HG02840 (cell line): ENCODE results near the gene LAMP1.
"Not testable (repeated sequence)": the region's sequence is repeated elsewhere in the genome, so short reads cannot be mapped to it uniquely, and the experiment has no call there.

Experiments used
- ATAC-seq: cut with Tn5 transposase; IDR thresholded peaks from one replicate; pipeline ENCODE4 v1.9.1; 2021; ENCODE audit warnings: mild to moderate bottlenecking, moderate library complexity, moderate number of reproducible peaks; ENCODE audit not compliant: unreplicated experiment, low FRiP score

LAMP1 gene, protein sequence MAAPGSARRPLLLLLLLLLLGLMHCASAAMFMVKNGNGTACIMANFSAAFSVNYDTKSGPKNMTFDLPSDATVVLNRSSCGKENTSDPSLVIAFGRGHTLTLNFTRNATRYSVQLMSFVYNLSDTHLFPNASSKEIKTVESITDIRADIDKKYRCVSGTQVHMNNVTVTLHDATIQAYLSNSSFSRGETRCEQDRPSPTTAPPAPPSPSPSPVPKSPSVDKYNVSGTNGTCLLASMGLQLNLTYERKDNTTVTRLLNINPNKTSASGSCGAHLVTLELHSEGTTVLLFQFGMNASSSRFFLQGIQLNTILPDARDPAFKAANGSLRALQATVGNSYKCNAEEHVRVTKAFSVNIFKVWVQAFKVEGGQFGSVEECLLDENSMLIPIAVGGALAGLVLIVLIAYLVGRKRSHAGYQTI

DNA sequence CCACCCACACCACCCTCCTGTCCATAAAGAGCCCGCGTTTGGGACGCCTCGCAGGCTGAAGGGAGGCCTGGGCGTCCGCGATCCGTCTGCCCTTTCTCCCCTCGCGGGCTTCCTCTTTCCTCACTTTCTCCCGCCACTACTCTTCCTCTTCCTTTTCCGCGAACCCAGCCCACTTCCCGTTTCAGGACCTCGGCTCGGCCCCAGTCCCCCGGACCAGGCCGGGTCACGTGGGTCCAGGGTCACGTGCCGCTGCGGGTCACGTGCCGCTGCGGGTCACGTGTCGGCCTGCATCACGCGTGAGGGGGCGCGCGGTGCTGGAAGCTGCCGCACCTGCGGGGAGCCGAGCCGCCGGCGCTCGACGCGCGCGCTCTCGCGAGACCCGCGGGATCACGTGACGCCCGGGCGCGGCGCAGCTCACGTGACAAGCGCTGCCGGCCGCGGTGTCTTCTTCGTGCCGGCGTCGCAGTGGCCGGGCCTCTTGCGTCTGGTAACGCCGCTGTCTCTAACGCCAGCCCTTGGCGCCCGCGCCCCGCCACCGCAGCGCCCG lies at the start of gene LAMP1:
LAMP1 (plus strand) TSS at position 417 of the 547 bp plus-strand sequence. CDS start 196 bp downstream, outside the sequence.
- ATAC-seq: peak; percentile 84

DNA sequence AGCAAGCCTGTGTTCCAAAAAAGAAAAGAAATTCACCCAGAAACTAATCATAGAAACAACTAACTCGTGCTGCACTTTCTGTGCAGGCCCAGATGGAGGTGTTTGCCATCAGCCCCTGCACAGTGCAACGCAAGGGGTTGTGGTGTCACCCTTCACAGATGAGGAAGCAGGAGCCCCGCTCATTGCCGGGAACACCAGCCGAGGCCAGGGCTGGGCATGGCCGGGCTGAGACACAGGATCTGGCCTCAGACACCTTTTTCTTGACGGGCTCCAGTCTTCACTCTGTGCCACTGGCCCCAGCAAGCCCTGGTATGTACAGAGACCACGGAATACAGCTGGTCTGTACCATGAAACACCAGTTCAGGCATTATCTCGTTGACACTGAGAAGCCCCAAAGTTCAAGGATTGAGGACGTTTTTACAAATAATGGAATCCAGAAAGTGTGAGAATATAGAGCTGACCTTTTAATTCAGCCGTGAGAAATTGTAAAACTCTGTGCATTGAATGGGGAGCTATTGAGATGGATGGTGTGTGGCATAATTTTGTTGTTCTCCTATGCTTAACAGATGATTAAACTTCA lies 44.4 kb upstream of the LAMP1 start:
- ATAC-seq: no peak

DNA sequence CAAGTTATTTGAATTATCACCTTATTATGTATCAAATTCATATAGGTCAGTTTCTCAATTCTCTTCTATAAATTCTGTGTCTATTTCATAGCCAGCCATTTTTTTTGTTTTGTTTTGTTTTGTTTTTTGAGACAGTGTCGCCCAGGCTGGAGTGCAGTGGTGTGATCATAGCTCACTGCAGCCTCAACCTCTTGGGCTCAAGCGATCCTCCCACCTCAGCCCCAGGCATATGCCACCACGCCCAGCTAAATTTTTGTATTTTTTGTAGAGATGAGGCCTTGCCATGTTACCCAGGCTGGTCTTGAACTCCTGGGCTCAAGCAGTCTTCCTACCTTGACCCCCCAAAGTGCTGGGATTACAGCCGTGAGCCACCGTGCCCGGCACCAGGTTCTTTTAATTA lies 39.1 kb upstream of the LAMP1 start:
- not testable (repeated sequence) for ATAC-seq

DNA sequence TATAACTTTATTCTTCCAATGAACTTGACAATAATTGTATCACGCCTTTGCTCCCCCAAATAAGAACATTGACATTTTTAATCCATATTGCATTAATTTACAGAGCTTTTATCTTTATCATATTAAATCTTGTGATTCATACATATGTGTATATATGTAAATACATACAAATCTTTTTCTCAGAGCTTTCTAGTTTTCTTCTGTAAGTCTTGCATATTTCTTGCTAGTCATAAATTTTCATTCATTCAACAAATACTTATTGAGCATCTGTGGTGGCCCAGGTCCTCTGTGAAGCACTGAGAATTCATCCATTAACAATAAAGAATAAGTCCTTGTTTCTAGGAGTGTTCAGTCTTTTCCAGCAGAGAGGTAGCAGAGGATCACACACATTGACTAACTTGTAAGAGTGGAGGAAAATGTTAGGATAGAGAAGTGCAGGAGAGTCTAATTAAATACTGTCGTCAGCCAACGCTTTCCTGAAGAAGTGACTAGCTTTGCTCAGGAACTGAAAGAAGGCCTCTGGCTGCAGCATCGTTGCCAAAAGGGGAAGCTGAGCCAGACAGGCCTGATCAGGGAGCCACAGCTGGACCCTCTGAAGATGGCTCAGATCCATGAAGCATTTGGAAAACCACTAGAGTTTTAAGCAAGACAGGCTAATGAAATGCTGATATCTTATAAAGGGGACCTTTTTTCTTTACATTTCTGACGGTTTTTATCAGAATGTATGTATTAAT lies 38.6 kb upstream of the LAMP1 start:
- no peak for ATAC-seq

DNA sequence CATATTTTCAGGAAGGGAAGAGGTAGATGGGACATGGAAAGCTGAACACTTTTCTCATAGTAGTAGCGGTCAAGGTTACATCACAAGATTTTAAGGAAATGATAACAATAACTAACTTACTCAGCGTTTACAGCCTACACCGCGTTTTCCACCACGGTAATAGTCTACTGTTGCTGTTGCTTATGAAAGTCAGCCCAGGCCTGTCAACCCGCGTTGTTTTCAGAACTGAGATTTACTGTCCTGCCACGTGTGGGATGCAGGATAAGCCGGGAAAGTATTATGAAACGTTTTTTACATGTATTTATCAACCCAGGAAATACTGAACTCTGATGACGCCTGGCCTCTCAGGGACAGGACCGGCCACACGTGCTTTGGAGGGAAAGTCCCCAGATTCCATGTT lies 36.0 kb upstream of the LAMP1 start:
- ATAC-seq: no peak

DNA sequence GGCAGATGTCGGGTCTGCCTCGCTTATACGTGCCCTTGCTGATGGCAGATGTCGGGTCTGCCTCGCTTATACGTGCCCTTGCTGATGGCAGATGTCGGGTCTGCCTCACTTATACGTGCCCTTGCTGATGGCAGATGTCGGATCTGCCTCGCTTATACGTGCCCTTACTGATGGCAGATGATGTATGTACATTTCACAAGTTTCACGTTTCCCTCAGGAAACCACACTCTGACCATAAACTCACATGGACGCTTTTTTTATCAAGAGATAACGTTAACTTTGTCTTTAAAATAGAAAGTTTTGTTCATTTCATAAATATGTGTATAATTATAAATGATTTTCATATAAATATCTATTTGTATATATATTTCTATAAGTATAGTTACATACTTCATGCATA lies 34.0 kb upstream of the LAMP1 start:
- ATAC-seq: not testable (repeated sequence)

DNA sequence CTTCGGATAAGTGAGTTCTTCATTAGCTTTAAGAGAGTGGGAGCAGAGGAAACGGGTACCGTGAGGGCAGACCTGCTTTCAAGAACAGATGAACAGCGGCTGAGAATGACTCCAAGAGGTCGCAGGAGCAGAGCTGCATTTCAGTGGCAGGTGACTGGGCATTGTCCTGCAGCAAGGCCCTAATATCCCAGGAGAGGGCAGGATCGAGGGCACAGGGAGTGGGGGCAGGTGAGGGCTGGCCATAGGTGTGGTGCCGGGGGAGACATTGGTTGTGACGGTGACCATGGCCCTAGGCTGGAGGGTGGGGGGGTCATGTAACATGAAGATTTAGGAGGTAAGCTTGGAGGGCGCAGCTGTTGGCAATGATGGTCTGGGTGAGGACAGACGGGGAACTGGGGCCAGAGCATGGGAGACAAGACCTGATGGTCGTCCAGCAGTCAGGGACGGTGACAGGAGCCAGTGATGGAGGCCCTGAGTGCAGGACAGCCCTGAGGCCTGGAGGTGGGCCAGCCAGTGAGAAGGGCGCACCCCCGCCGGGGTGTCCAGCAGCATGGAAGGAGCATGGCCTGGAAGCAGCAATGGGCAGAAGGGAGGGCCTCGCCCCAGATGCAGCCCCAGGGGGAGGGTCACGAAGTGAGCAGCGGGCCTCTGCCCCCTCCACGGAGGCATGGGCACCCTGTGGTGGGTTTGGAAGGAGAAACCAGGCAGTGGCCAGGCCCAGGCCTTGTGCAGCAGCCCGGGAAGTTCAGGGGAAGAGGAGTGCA lies 29.2 kb upstream of the LAMP1 start:
- no peak for ATAC-seq

DNA sequence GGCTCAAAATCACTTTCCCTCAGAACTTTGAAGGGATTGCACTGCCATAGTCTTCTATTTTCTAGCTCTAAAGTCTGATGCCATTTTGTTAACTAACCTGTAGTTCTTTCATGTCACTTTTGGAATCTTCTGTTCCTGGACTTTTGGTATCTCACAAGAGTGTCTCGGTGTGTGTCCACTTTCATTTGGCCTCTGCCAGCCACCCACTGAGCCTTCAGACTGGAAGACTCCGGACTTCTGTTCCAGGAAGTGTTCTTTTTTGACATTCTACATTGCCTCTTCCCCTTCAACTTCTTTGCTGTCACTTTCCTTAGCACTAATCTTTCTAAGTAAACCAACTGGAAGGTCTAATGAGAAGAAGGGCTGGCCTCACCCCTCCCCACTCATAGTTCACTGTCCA lies 25.0 kb upstream of the LAMP1 start:
- no peak for ATAC-seq

DNA sequence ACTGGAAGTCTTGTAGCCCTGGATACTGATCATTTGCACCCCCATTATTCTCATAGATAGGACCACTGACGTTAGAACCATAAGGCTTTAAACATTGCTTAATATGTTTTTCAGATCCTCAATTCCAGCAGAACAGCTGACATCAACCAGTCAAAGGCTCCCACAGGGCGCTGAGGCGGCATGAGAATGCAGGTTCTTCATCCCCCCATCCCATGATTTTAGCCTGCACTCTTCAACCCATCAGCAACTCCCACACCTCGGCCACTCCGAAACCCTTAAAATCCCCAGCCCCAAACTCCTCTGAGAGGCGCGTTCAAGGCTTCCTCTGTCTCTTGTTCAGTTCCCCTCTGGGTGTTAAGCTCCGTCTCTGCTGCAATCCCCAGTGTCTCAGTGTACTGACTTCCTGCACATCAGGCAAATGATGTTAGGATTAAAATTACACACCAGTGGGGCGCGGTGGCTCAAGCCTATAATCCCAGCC lies 24.3 kb upstream of the LAMP1 start:
- no peak for ATAC-seq

DNA sequence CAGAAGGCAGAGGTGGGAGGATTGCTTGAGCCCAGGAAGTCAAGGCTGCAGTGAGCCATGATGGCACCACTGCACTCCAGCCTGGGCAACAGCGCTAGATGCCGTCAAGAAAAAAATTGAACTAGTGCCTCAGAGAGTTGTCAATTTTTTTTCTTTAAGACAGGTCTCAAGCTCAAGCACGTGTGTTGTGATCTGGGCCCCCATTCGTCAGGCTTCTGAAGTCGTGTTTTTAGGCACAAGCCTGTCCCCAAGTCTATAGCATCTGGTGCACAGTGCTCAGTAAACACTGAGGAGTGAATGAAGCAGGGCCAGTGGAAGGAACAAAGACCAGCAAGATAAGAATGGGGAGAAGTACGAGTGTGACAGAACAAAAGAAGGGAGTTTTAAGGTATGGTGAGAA lies 23.7 kb upstream of the LAMP1 start:
- no peak for ATAC-seq

DNA sequence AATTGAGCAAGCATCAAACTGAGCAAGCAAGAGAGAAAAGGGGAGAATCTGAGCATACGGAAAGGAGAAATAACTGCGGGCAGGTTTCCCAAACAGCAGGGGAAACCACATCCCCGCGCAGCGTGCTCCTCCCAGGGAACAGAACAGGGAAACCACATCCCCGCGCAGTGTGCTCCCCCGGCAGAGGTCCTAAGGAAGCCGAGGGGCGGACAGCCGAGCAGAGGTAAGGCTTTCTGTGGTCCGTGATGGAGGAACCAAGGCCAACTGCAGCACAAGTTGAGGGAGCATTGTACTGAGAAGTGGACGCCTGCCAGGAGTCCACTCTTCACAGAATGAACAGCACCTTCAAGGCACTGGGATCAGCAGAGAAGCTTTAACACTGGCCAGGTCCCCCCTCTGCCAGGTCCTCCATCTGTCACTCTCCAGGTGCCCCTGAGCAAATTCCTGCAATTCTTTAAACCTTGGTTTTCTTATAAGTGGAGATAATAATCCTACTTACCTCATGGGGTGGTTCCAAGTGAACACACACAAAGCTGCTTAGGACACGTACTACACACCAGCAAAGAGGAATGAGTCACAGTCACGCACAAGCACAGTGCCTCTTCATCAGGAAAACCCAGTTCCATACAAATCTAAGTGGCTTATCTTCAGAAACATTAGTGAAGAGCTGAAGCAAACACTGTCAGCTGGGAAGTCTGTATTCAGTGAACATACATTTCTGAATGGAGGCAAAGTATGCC lies 23.0 kb upstream of the LAMP1 start:
- no peak for ATAC-seq

DNA sequence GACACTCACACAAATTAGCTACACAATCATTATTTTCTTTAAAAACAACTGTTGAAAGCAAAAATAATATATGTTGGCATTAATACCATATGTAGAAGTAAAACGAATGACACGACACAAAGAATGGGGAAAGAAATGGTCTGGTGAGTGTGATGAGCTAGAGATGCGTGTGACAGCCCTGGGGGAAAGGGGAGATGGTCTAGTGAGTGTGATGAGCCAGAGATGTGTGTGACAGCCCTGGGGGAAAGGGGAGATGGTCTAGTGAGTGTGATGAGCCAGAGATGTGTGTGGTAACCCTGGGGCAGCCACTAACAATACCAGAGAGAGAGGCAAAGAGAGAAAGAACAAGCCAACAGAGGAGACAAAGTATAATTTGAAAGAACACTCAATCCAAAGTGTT lies 22.3 kb upstream of the LAMP1 start:
- no peak for ATAC-seq

DNA sequence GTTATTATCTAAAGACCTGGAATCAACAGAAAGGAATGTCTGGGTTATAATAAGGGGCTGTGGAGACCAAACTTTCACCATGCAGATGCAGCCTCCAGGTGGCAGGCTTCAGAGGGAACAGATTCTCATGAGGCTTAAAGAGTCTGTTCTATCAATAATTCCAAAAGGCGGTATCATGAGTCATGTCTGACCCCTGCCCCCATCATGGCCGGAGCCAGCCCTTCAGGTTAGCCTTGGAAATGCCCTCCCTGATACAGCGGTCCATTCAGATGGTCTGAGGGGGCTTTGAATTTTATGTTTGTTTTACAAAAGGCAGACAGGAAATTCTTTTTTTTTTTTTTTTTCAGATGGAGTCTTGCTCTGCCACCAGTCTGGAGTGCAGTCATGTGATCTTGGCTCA lies 21.7 kb upstream of the LAMP1 start:
- ATAC-seq: no peak

DNA sequence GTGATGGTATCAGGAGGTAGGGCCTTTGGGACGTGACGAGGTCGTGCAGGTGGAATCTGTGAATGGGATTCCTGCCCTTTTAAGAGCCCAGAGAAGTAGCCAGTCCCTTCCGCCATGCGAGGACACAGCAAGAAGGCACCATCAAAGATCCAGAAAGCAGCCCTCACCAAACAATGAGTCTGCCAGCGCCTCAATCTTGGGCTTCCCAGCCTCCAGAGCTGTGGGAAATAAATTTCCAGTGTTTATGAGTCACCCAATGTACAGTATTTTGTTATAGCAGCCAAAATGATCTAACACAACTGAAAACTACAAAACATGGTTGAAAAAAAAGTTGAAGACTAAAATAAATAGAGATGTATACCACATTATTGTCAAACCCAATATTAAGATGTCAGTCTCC lies 16.9 kb upstream of the LAMP1 start:
- ATAC-seq: no peak

DNA sequence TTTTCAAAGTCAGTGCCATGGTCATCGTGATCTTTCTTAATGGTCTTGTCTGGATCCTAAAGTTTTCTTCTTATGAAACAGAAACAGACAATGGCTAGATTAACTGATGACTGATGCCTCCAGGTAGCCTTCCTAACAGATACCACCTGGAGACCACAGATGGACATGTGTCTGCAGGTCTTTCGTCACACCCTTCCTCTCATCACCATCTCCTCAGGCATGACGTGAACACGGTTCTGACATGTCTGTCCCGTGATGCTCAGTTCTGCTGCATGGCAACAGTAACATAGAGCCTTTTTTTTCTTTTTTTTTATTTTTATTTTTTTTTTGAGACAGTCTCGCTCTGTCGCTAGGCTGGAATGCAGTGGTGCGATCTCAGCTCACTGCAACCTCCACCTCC lies 13.1 kb upstream of the LAMP1 start:
- ATAC-seq: no peak

DNA sequence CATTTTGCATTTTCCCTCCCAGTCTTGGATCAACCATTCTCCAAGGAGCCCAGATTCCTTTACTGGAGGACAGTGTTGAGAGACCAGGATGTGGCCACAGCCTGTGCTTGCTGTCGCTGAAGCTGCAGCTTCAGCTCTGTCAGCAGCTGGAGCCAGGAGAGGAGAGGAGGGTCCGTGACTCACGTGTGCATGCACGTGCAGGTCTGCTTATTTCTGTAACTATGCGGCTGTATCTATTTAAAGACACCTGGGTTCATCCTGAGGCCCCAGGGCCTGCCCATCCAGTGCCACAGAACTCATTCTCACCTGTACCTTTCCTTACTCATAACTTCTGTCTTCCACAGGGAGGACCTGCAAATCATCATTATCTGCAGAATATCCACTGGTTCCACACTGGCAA lies 8.2 kb upstream of the LAMP1 start:
- ATAC-seq: no peak

DNA sequence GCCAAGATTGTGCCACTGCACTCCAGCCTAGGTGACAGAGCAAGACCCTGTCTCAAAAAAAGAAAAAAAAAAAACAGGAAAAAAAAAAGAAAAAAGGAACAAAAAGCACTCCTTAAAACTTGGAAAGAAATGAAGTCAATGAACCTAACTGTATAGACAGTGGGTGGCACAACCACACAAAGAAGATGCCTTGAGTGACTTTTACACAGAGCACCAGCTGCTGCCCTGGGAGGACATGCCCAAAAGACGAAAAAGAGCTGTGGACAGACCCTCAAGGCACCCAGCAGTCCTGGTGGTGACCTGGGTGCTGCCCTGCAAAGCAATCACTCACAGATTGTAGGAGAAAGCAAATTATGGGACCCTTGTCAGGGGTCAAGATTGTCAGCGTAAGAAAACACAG lies 5.9 kb upstream of the LAMP1 start:
- no peak for ATAC-seq

DNA sequence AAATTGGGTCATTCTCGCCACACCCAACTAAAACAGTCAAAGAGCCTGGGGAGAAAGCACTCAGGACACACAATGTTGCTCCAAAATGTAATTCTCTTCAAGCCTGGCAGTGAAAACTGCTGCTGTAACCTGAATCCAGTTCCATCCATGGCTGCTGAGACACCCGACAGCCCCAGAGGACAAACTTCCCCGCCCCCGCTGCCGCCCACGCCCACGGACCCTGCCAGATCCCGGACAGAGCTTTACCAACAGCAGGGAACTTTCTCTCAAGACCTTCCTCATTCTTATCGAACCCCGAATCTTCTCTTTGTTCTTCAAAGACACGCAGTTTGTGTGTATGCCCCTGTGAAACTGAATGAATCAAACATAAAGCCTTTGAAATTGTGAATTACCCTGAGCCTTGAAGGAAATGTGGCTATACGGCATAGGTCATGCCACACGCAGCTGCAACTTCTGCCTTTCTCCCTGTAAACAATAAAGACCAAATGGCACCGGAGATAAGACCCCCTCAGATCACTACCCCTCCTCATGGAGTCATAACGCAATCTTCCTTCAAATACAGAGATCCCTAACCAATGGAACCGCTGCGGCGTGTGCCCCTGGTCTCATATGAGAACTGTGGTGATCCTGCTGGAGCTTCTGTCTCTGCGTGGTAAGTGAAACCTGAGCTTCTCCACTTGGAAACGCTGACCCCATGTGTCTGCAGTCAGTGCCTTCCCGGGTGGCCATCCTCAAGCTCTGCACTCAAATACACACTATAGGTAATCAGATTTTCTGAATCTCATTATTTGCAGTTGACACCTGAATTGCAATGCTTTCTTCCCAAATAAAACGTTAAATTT lies 4.8 kb upstream of the LAMP1 start:
- ATAC-seq: no peak

DNA sequence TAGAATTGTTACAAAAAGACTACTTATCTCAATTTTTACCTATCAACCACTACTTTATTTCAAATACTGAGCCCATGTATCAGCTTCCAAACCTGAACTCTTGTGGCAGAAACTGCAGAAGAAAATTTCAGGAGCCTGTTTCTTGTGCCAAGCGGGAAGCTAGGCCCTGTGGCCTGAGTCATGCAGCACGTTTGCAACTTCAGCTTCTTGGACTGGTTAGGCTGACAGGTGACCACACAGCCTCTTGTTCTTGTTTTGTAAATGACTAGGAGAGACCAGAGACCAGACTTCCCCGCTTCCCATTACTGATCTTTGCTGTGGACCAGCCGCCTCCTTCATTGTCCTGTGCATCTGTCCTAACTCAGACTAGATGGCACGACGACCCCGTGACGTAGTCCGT lies 3.4 kb upstream of the LAMP1 start:
- no peak for ATAC-seq
